Stomach (tissue), 4 donors: ENCODE measurements around the gene MYO18B.

Experiments
- CTCF ChIP-seq, 7 experiments: fragments of 450-650 bp in 4 of 7; fragments of 200-600 bp in 3 of 7; sonication (generic) in 3 of 7; IDR thresholded peaks; one replicate each; pipeline ENCODE4 v1.5.1; 2016 to 2019; ENCODE audit warnings: antibody characterized with exemption in 7 of 7, control low read depth in 2 of 7, mild to moderate bottlenecking in 1 of 7
- EP300 ChIP-seq: sonication (generic); formaldehyde crosslinking; IDR thresholded peaks from one replicate; pipeline ENCODE4 v1.6.1; 2017; ENCODE audit warnings: antibody characterized with exemption
- POLR2AphosphoS5 ChIP-seq, 3 donors: sonication (generic); formaldehyde crosslinking; IDR thresholded peaks; one replicate each; pipeline ENCODE4 v1.6.1; 2016; ENCODE audit warnings: antibody characterized with exemption in 3 of 3

- TF ChIP-seq POLR2AphosphoS5 (IDR thresholded peaks at IDR 0.05) (no peak), CTCF (IDR thresholded peaks at IDR 0.05) (no peak), EP300 (no peak)
Observed at GRCh38 chr22:26047516-26047915, 305.5 kb downstream of the MYO18B start.
